GM12892 (cell line): Measurements from ENCODE around the gene NIFK.
"Not testable (repeated sequence)": the region's sequence is repeated elsewhere in the genome, so short reads cannot be mapped to it uniquely, and the experiment has no call there.

Experiments
- DNase-seq: peaks from one replicate; pipeline ENCODE4 v3.0.0; 2011; ENCODE audit not compliant: insufficient read length
- FAIRE-seq: peaks from 2 replicates; lab custom pipeline; 2011; peaks lifted over from hg19 to GRCh38; lab: Jason Lieb, UNC
- POLR2A ChIP-seq: IDR thresholded peaks from 2 replicates; pipeline ENCODE4 v1.6.1; 2011; ENCODE audit warnings: low read depth, low read length, control low read depth
- POLR2AphosphoS5 ChIP-seq: IDR thresholded peaks from 2 replicates; pipeline ENCODE4 v1.6.1; 2011; ENCODE audit warnings: low read depth, low read length, control low read depth
- TAF1 ChIP-seq: IDR thresholded peaks from 2 replicates; pipeline ENCODE4 v1.6.1; 2011; ENCODE audit warnings: low read depth, mild to moderate bottlenecking, control low read depth, low read length, borderline replicate concordance

NIFK gene

GRCh38 chr2:121723316-121723715, 13.4 kb downstream of the NIFK start:
- FAIRE-seq: no peak
- DNase-seq: no peak
- TF ChIP-seq TAF1 (no peak), POLR2AphosphoS5 (no peak), POLR2A (no peak)

- TF ChIP-seq POLR2A (no peak), TAF1 (no peak), POLR2AphosphoS5 (no peak)
- no peak for DNase-seq
- FAIRE-seq: no peak
Measured at GRCh38 chr2:121722479-121722878, 14.2 kb downstream of the NIFK start.

- TF ChIP-seq TAF1 (no peak), POLR2AphosphoS5 (no peak), POLR2A (no peak)
- no peak for DNase-seq
- FAIRE-seq: no peak
Measured at GRCh38 chr2:121721926-121722325, 14.7 kb downstream of the NIFK start.

- FAIRE-seq: no peak
- no peak for DNase-seq
- TF ChIP-seq POLR2AphosphoS5 (no peak), POLR2A (no peak), TAF1 (no peak)
Measured at GRCh38 chr2:121717529-121717928, 19.1 kb downstream of the NIFK start.

GRCh38 chr2:121716126-121716525, 20.5 kb downstream of the NIFK start:
- FAIRE-seq (no peak), DNase-seq (no peak)
- no peak for TF ChIP-seq POLR2A
- TF ChIP-seq TAF1: no peak
- no peak for TF ChIP-seq POLR2AphosphoS5

- not testable (repeated sequence) for FAIRE-seq, DNase-seq
Measured at GRCh38 chr2:121711481-121711880, 25.2 kb downstream of the NIFK start.

- TF ChIP-seq POLR2A: no peak
- TF ChIP-seq POLR2AphosphoS5: no peak
- no peak for TF ChIP-seq TAF1
- no peak for FAIRE-seq
- no peak for DNase-seq
Measured at GRCh38 chr2:121710470-121711170, 26.1 kb downstream of the NIFK start.

GRCh38 chr2:121709776-121710469, 26.8 kb downstream of the NIFK start:
- no peak for DNase-seq
- FAIRE-seq: no peak
- no peak for TF ChIP-seq POLR2A
- no peak for TF ChIP-seq TAF1
- no peak for TF ChIP-seq POLR2AphosphoS5

- FAIRE-seq (no peak), DNase-seq (no peak)
- TF ChIP-seq POLR2AphosphoS5: no peak
- no peak for TF ChIP-seq POLR2A
- TF ChIP-seq TAF1: no peak
Measured at GRCh38 chr2:121707920-121708361, 28.7 kb downstream of the NIFK start.

GRCh38 chr2:121707344-121707919, 29.2 kb downstream of the NIFK start:
- no peak for FAIRE-seq
- TF ChIP-seq POLR2AphosphoS5 (no peak), POLR2A (no peak), TAF1 (no peak)
- DNase-seq: no peak

- DNase-seq (no peak), FAIRE-seq (no peak)
- TF ChIP-seq POLR2A (no peak), TAF1 (no peak), POLR2AphosphoS5 (no peak)
Measured at GRCh38 chr2:121705958-121706357, 30.7 kb downstream of the NIFK start.

- no peak for FAIRE-seq
- DNase-seq: no peak
- no peak for TF ChIP-seq TAF1
- TF ChIP-seq POLR2A: no peak
- no peak for TF ChIP-seq POLR2AphosphoS5
Measured at GRCh38 chr2:121705390-121705789, 31.3 kb downstream of the NIFK start.

- FAIRE-seq, DNase-seq: not testable (repeated sequence)
Measured at GRCh38 chr2:121701761-121702160, 34.9 kb downstream of the NIFK start.
